LoVo (cell line): ENCODE results near the gene UBXN7.
"Not testable (repeated sequence)": the region's sequence is repeated elsewhere in the genome, so short reads cannot be mapped to it uniquely, and the experiment has no call there.

Source experiments
- DNase-seq: peaks from one replicate; pipeline ENCODE4 v3.0.0-alpha.2; 2016; ENCODE audit warnings: low spot score

UBXN7 gene

GRCh38 chr3:196355668-196356067 is 76.6 kb downstream of the UBXN7 start:
- DNase-seq, result no peak

DNA sequence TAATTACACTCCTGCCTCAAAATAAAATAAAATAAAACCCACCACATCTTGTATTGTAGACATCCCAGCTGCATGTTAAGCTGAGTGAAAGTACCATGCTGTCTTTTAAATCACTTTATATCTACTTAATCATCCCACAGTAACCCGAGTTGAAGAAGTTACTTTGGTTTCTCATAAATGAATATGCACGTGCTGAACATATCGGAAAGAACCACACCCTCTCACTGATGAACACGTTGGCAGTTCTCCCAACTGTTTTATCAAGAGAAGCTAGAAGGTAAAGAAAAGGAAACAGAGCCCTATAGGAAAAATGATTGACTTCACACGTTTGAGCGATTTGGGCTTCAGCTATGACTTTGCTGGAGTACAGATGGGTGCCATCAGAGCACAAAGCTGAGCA is 78.1 kb downstream of the UBXN7 start:
- no peak for DNase-seq

GRCh38 chr3:196351541-196351940 is 80.7 kb downstream of the UBXN7 start:
- DNase-seq, result no peak

GRCh38 chr3:196350067-196350466 is 82.2 kb downstream of the UBXN7 start:
- DNase-seq, result no peak

DNA sequence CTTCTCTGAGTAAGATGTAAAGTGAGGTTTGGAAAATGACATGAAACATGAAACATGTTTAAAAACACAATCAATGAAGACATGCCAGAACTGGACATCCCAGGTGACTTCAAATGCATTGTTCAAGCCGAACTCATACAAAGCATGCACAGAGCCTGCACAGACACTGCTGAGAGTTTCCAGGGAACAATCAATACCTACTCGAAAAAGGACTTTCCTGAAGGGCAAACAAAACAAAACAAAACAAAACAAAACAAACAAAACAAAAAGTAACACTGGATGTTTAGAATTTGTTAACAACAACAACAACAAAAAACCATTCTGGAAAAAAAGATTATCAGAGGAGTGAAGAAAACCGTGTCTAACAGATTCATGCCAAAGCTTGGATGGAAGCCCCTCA is 83.5 kb downstream of the UBXN7 start:
- no peak for DNase-seq

DNA sequence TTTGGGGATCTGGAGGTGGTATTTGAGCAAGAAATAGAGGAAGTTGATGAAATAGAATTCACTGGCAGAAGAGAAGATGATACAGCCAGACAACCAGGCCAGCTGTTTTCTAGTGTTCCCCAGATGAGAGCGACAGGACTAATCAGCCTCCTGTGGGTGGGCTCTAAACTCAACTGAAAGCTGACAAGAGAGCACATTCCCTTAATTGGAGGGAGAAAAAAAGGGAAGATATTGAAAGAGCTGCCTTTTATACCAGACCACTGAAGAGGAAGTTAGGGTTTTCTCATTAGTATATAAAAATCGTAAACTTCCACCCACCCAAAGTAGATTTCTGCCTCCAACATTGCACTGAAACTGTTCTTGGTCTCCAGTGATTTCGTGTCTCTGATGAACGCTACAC is 87.6 kb downstream of the UBXN7 start:
- DNase-seq, result no peak

DNA sequence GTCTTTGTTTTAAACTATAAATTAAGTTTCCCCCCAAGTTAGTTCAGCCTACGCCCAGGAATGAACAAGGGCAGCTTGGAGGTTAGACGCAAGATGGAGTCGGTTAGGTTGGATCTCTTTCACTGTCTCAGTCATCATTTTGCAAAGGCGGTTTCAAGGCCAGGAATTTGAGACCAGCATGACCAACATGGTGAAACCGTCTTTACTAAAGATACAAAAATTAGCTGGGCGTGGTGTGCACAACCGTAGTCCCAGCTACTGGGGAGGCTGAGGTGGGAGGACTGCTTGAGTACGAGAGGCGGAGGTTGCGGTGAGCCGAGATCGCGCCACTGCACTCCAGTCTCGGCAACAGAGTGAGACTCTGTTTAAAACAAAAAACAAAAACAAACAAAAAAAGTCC is 88.3 kb downstream of the UBXN7 start:
- not testable (repeated sequence) for DNase-seq

DNA sequence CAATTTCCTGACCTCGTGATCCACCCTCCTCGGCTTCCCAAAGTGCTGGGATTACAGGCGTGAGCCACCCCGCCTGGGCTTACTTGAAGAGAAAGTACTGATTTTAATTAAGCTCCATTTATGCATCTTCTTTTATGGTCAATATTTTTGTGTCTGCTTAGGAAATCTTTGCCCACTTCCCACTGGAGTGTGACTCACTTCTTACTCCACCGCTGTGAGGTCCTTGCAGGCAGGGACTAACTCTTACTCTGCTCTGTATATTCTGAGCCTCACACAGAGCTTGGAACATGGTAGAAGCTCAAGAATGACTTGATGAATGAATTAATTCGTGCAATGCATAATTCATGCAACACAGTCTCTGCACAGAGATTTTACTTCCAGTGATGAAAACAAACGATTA is 91.1 kb downstream of the UBXN7 start:
- no peak for DNase-seq

DNA sequence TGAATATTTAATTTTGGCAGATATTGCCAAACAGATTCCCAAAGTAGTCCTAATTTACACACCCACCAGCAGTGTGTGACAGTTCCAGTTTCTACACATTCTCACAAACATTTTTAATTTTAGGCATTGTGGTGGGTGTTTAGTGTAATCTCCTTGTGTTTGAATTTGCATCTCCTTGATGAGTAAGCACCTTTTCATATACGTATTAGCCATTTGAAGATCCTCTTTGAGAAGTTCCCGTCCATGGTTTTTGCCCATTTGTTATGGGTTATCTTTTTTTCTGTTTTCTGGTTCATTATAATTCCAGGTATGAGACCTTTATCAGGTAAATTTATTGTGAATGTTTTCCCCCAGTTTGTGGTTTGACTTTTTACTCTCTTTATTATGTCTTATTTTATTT is 91.8 kb downstream of the UBXN7 start:
- no peak for DNase-seq

- DNase-seq, result peak; percentile 24
Measured at GRCh38 chr3:196339493-196340254, 92.6 kb downstream of the UBXN7 start.

GRCh38 chr3:196339044-196339443 is 93.2 kb downstream of the UBXN7 start:
- no peak for DNase-seq

- DNase-seq, result peak; percentile 8
Measured at GRCh38 chr3:196336319-196337145, 95.7 kb downstream of the UBXN7 start.

DNA sequence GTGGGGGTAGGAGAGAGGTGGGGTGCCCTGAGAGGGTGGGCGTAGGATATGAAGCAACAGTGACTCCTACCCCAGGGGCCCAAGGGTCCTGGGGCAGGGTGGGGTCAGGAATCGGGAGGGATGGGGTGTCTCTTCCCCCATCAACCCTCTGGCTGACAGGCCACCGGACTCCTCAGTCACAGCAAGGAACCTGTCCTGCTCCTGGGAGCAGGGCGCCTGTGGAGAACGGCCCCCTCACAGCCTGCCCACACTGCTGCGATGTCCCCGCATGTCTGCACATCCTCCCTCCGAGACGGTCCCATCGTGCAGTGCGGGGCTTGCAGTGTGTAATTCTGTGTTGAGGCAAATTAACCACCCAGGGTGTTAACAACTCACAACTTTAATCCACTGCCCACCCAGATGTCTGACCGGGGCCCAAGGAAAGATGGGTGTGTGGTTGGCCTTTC is 96.7 kb downstream of the UBXN7 start:
- DNase-seq, result no peak

DNA sequence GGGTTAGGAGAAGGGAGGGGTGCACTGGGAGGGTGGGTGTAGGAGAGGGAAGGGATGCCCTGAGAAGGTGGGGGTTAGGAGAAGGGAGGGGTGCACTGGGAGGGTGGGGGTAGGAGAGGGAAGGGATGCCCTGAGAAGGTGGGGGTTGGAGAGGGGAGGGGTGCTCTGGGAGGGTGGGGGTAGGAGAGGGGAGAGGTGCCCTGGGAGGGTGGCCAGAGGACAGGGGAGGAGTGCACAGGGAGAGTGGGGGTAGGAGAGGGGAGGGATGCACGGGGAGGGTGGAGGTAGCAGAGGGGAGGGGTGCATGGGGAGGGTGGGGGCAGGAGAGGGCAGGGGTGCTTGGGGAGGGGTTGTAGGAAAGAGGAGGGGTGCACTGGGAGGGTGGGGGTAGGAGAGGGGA is 97.2 kb downstream of the UBXN7 start:
- DNase-seq, result no peak

GRCh38 chr3:196332168-196332567 is 100.1 kb downstream of the UBXN7 start:
- DNase-seq, result no peak

DNA sequence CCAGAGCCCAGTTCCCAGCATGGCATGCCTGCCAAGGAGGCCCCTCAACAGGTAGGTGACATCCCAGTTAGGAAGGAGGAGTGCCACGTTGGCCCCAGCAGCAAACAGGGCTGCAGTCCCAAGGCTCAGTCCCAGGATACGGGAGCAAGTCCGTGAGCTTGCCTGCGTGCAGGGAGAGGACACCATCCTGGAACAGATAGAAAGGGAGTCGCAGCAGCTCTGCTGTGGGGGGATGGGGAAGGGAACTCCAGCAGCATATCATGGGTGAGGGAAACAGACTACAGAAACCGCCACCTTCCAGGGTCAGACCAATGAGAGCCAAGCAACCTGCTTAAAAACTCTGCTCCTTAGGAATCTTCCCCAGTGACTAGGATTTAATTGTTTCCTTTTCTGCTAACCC is 104.8 kb downstream of the UBXN7 start:
- no peak for DNase-seq

DNA sequence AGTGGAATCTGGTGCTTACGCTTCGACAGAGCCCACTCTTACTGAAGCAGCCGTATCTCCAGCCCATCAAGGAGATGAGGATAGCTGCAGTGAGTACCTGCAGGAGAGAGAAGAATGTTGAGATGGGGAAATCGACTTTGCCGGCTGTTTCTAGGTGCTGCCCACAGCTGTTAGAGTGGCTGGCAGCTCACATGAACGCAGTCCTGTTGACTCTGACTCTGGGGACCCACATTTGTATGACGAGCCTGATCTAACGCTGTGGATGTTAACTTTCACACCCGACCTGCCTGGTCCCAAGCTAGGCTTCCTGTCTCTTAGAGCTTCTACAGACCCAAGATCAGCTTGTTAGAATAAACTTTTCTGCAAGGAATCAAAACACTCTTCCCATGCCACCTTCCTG is 105.3 kb downstream of the UBXN7 start:
- no peak for DNase-seq

- DNase-seq, result no peak
Measured at GRCh38 chr3:196323691-196324090, 108.5 kb downstream of the UBXN7 start.

DNA sequence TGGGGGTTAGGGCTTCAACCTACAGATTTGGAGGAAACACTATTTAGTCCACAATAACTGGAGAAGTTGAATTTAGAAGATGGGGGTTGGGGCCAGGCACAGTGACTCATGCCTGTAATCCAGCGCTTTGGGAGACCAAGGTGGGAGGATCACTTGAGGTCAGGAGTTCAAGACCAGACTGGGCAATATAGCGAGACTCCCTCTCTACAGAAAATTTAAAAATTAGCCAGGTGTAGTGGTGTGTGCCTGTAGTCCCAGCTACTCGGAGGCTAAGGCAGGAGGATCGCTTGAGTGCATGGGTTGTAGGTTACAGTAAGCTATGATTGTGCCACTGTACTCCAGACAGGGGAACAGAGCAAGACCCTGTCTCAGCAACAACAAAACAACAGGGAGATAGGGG is 109.2 kb downstream of the UBXN7 start:
- DNase-seq, result no peak

DNA sequence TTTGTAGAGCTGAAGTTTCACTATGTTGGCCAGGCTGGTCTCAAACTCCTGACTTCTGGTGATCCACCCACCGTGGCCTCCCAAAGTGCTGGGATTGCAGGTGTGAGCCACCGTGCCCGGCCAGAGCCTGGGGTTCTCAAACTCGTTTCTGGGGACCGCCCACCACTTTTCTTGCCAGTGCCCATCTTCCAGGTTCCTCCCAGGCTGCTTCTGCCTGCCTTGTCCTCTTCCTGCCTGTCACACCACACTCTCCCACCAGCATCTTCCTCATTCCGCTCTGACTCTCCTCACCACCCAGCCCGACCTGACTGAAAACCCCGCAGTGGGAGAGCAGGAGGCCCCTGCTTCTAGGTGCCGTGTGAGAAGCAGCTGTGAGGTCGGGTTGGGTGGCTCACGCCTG is 111.1 kb downstream of the UBXN7 start:
- no peak for DNase-seq

- no peak for DNase-seq
Measured at GRCh38 chr3:196320137-196320536, 112.1 kb downstream of the UBXN7 start.

- DNase-seq, result peak; percentile 95
Measured at GRCh38 chr3:196317687-196318467, 114.3 kb downstream of the UBXN7 start, which contains the start of gene DYNLT2B. TSS of gene DYNLT2B (minus strand) at chr3:196318240. CDS start at chr3:196318152, 88 bp downstream.
